ENCODE results near the gene SURF6. TPM values are rescaled to one million over a fixed set of nuclear protein-coding genes. Genes with fewer than 3 reads are reported as not detected.
A peak's percentile ranks its signal among the peaks of the same experiment; 100 is the strongest.

Gene SURF6
- total RNA-seq, 1 experiment from 2014 or later = 56.3 TPM

DNA sequence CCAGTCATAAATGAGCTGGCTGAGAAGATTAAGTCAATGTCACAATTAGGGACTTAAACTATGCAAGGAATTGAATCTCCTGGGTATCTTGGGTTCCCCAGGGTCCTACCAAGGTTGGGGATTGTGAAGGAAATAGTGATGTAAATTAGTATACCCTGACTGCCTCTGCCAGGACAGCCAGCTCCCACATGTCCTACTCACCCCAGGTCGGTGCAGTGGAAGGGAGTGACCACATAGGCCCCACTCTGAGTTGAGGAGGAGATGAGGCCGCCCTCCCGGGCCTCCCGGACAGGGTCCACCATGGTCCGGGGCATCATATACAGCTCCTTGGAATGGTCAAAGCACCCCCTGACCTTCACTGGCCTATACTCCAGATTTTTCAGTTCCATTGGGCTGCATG lies 17.6 kb upstream of the SURF6 start:
- H3K4ac ChIP-seq (ENCODE audit: low read depth, low read length) = no peak overlapping the region
- H4K8ac ChIP-seq (replicated peaks; ENCODE audit: insufficient read length, low read depth, low read length) = no peak overlapping the region
- H2BK5ac ChIP-seq (ENCODE audit: insufficient read length, low read length) = no peak overlapping the region
- Mint-ChIP-seq H3K27ac (peak overlapping the region in 2 of 3 experiments; percentile 64 to 80; a peak in 2 of 7 replicates), H3K36me3 (ENCODE audit: insufficient read depth in 1 of 3, low read depth in 3 of 3) (peaks cover 38 to 61% (median 55%) of the 10 kb centered on the region in 3 experiments), H3K4me1 (peaks cover 23 to 34% of the 10 kb centered on the region in 2 experiments), H3K27me3 (ENCODE audit: low read depth) (no peaks in the 10 kb centered on the region), H3K9me3 (peaks cover 0 to 3% of the 10 kb centered on the region in 2 experiments; a peak in 1 of 5 replicates), H3K4me3 (peak overlapping the region in 1 of 2 experiments; percentile 54; a peak in 1 of 5 replicates)
- peaks cover 3% of the 10 kb centered on the region for H3K79me1 ChIP-seq (ENCODE audit: insufficient read depth, low read depth, low read length, poor library complexity, severe bottlenecking)
- DNase-seq = no peak
- H3K4me1 ChIP-seq (ENCODE audit: insufficient read depth, low read length) = no peaks in the 10 kb centered on the region; the same call in 1 of the 2 replicates
- H2AFZ ChIP-seq (ENCODE audit: low read length) = no peak overlapping the region
- H4K5ac ChIP-seq (ENCODE audit: insufficient read length, low read depth, low read length) = no peak overlapping the region
- no peak overlapping the region for H2BK15ac ChIP-seq (ENCODE audit: low read depth, low read length)
- no peak overlapping the region for H2BK12ac ChIP-seq (ENCODE audit: insufficient read length, low read depth, low read length)
- H3K23me2 ChIP-seq (ENCODE audit: insufficient read length, low read depth, low read length, poor library complexity, severe bottlenecking) = peaks cover 15% of the 10 kb centered on the region
- H3K27ac ChIP-seq (ENCODE audit: insufficient read length, low read depth, low read length) = no peak overlapping the region
- H2AK5ac ChIP-seq (ENCODE audit: insufficient read length, low read length) = no peak overlapping the region
- H3K18ac ChIP-seq (ENCODE audit: insufficient read length, low read depth, low read length) = no peak overlapping the region
- H3K4me2 ChIP-seq (ENCODE audit: insufficient read depth, insufficient read length, low read length) = no peak overlapping the region
- H3K14ac ChIP-seq (ENCODE audit: insufficient read depth, low read length) = no peak overlapping the region
- H3K9ac ChIP-seq (ENCODE audit: extremely low read depth, insufficient read length, low read length) = no peak overlapping the region
- no peak overlapping the region for H3K23ac ChIP-seq (ENCODE audit: insufficient read length, low read depth, low read length)
- no peak overlapping the region for H4K91ac ChIP-seq (ENCODE audit: insufficient read length, low read depth, low read length)
- no peak overlapping the region for H2BK120ac ChIP-seq (ENCODE audit: low read depth, low read length, poor library complexity, severe bottlenecking)
- TF ChIP-seq, protein P1, sequence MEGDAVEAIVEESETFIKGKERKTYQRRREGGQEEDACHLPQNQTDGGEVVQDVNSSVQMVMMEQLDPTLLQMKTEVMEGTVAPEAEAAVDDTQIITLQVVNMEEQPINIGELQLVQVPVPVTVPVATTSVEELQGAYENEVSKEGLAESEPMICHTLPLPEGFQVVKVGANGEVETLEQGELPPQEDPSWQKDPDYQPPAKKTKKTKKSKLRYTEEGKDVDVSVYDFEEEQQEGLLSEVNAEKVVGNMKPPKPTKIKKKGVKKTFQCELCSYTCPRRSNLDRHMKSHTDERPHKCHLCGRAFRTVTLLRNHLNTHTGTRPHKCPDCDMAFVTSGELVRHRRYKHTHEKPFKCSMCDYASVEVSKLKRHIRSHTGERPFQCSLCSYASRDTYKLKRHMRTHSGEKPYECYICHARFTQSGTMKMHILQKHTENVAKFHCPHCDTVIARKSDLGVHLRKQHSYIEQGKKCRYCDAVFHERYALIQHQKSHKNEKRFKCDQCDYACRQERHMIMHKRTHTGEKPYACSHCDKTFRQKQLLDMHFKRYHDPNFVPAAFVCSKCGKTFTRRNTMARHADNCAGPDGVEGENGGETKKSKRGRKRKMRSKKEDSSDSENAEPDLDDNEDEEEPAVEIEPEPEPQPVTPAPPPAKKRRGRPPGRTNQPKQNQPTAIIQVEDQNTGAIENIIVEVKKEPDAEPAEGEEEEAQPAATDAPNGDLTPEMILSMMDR (conservative IDR thresholded peaks at IDR 0.05) = no peak
- H2BK20ac ChIP-seq (ENCODE audit: low read depth, low read length, poor library complexity, severe bottlenecking) = no peak overlapping the region
- H3K9me3 ChIP-seq (ENCODE audit: control insufficient read depth, low read depth, low read length) = no peaks in the 10 kb centered on the region
- H3K56ac ChIP-seq (ENCODE audit: insufficient read length, low read depth, low read length) = no peak overlapping the region
- no peak overlapping the region for H3T11ph ChIP-seq (ENCODE audit: low read length)
- no peaks in the 10 kb centered on the region for H4K20me1 ChIP-seq (ENCODE audit: control insufficient read depth, insufficient read depth, insufficient read length)
- no peaks in the 10 kb centered on the region for H3K27me3 ChIP-seq (ENCODE audit: insufficient read depth, low read length)
- H3K79me2 ChIP-seq (ENCODE audit: insufficient read depth, low read length) = peaks cover 5% of the 10 kb centered on the region; the same call in 1 of the 2 replicates
- WGBS (ENCODE audit: extremely low coverage, insufficient read length, low lambda C conversion rate) = no CpG with 5 or more reads among the region's 5 CpGs

Data from H9 (cell line).